Stimulated activated naive CD8-positive, alpha-beta T cell treated with anti-CD3 and anti-CD28 coated beads, Interleukin-15, amount 100 ng/mL, for 72 hours (primary cell): ENCODE results near the gene MUCL1.
"Not testable (repeated sequence)": the region's sequence is repeated elsewhere in the genome, so short reads cannot be mapped to it uniquely, and the experiment has no call there.

ENCODE experiments used
- ATAC-seq: fragments of 150-1000 bp; cut with Tn5 transposase; 2 replicates; pipeline ENCODE4 v1.10.0; 2021; ENCODE audit warnings: mild to moderate bottlenecking, moderate library complexity
- DNase-seq, 2 donors: peaks; one replicate each; pipeline ENCODE4 v3.0.0; 2021 to 2022
- H3K27ac Mint-ChIP-seq, 2 donors: one replicate each; pipeline ENCODE4 v1.8.0; 2022; ENCODE audit warnings: mild to moderate bottlenecking in 2 of 2, mixed read lengths in 2 of 2, moderate library complexity in 2 of 2
- H3K27me3 Mint-ChIP-seq: one replicate; pipeline ENCODE4 v1.8.0; 2022; ENCODE audit warnings: mixed read lengths
- H3K4me1 Mint-ChIP-seq: one replicate; pipeline ENCODE4 v1.8.0; 2022; ENCODE audit warnings: mild to moderate bottlenecking, mixed read lengths
- H3K4me3 Mint-ChIP-seq, 2 donors: one replicate each; pipeline ENCODE4 v1.8.0; 2022; ENCODE audit warnings: mild to moderate bottlenecking in 2 of 2, mixed read lengths in 2 of 2, moderate library complexity in 1 of 2
- H3K9me3 Mint-ChIP-seq, 2 donors: one replicate each; pipeline ENCODE4 v1.8.0; 2022; ENCODE audit warnings: mixed read lengths in 2 of 2

MUCL1 gene

GRCh38 chr12:54879150-54879549 is 24.8 kb downstream of the MUCL1 start:
- Mint-ChIP-seq H3K9me3 (peaks cover 7 to 8% of the 10 kb centered on the region in 2 donors), H3K27ac (peak overlapping the region; percentile 85 to 96), H3K27me3 (peaks cover 6% of the 10 kb centered on the region), H3K4me3 (peak overlapping the region in 1 of 2 donors; percentile 35), H3K4me1 (peaks cover 15% of the 10 kb centered on the region)
- ATAC-seq (peak; percentile 66), DNase-seq (peak in 1 of 2 donors; percentile 18)

DNA sequence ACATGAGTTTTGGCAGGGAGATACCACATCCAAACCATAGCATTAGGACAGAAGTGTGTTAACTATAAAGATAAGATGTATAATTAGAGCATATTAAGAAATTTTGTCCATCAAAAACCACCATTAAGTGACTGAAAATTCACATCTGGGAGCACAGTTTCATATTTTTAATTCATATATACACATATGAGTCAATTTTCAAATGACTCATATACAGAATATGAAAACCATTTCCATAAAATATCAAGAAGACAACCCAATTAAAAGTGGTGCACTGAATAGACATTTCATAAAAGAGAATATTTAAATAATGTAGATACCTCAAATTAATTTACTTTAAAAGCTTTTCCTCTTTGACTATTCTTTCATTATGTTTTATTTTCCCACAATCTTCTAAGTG is 25.3 kb downstream of the MUCL1 start:
- Mint-ChIP-seq H3K9me3 (peaks cover 7 to 8% of the 10 kb centered on the region in 2 donors), H3K27ac (peak overlapping the region; percentile 85 to 96), H3K4me1 (peaks cover 15% of the 10 kb centered on the region), H3K4me3 (peak overlapping the region in 1 of 2 donors; percentile 35), H3K27me3 (peaks cover 6% of the 10 kb centered on the region)
- ATAC-seq (peak; percentile 61), DNase-seq (no peak)

DNA sequence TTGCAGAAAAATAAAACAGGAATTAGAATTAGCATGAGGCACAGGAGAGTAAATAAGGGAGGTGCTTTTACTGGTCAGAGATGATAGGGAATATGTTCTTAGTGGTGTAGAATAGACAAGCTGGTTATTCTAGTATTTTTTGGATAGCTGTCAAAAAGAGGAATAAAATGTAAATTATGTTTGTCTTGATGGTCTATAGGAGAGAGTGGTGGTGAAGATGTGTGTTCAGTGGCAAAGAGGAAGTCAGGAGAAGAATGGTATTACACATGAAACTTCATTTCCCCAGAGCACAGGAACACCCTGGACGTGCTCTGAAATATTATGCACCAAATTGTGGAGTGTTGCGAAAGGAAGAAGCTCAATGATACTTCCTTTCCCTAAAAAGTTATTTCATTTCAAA is 27.8 kb downstream of the MUCL1 start:
- no peak for DNase-seq
- Mint-ChIP-seq H3K27ac (no peak overlapping the region), H3K4me1 (peaks cover 15% of the 10 kb centered on the region), H3K4me3 (no peak overlapping the region), H3K9me3 (peaks cover 8 to 22% of the 10 kb centered on the region in 2 donors), H3K27me3 (peaks cover 6% of the 10 kb centered on the region)
- peak; percentile 55 for ATAC-seq

DNA sequence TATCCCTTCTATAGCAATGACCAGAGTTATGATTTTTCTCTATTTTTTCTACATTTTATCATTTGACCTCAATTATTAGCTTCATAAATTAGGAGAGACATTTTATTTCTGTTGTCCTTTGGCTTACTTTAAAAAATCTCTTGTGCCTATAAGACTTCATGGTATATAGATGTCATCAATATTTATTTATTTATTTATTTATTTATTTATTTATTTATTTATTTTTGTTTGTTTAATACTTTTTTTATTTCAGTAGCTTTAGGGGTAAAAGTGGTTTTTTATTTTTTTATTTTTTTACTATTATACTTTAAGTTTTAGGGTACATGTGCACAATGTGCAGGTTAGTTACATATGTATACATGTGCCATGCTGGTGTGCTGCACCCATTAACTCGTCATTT is 28.3 kb downstream of the MUCL1 start:
- H3K4me1 Mint-ChIP-seq, result peaks cover 15% of the 10 kb centered on the region
- DNase-seq, H3K27me3 Mint-ChIP-seq, H3K27ac Mint-ChIP-seq, ATAC-seq, H3K4me3 Mint-ChIP-seq: not testable (repeated sequence)
- peaks cover 3 to 21% of the 10 kb centered on the region in 2 donors for H3K9me3 Mint-ChIP-seq

- not testable (repeated sequence) for DNase-seq, H3K27me3 Mint-ChIP-seq, H3K4me3 Mint-ChIP-seq, H3K27ac Mint-ChIP-seq, ATAC-seq, H3K4me1 Mint-ChIP-seq
- H3K9me3 Mint-ChIP-seq, result peaks cover 0 to 16% of the 10 kb centered on the region in 2 donors
Measured at GRCh38 chr12:54888428-54888827, 34.1 kb downstream of the MUCL1 start.

- Mint-ChIP-seq H3K4me1 (no peaks in the 10 kb centered on the region), H3K27ac (no peak overlapping the region), H3K9me3 (peaks cover 0 to 16% of the 10 kb centered on the region in 2 donors), H3K27me3 (no peaks in the 10 kb centered on the region), H3K4me3 (no peak overlapping the region)
- ATAC-seq (no peak), DNase-seq (no peak)
Measured at GRCh38 chr12:54890339-54890738, 36.0 kb downstream of the MUCL1 start.

DNA sequence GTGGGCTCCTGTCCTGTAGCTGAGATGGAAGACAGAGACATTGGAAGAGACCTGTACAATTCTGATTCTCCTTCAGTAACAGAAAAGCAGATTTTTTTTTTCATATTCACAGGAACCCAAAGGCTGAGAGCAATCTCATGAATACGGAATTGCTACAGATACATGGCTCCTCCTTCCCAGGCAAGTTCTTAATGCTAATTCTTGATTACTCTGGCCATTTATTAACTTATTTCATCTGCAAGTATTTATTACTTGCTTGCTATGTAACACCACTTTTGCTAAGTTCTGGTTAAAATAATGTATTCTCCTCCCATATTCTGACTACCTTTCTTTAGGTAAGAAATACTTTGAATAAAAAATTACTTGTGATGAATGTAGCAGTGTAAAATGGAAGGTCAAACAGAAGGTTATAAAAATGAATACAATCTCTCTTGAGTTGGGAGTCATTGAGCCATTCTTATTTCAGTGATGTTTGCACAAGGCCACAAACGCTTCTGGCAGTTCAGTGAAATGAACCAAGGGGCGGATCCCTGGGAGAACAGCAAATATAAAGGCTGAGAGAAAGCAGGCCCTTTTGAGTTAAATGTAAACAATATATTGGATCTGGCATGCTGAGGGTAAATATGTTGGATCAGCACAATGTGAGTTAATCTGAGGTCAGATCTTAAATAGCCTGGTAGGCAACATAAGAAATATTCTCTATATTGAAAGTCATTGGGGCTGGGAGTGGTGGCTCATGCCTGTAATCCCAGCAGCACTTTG is 37.6 kb downstream of the MUCL1 start:
- no peaks in the 10 kb centered on the region for H3K27me3 Mint-ChIP-seq
- H3K27ac Mint-ChIP-seq, result no peak overlapping the region
- DNase-seq (no peak), ATAC-seq (no peak)
- H3K4me3 Mint-ChIP-seq, result no peak overlapping the region
- H3K4me1 Mint-ChIP-seq, result no peaks in the 10 kb centered on the region
- H3K9me3 Mint-ChIP-seq, result peaks cover 0 to 3% of the 10 kb centered on the region in 2 donors
